22Rv1 (cell line): ENCODE data around the gene TBCB.

ENCODE experiments used
- CTCF ChIP-seq: fragments of 450-650 bp; IDR thresholded peaks from 2 replicates; pipeline ENCODE4 v1.5.1; 2017; ENCODE audit warnings: mild to moderate bottlenecking
- ZFX ChIP-seq: fragments of 450-650 bp; IDR thresholded peaks from 2 replicates; pipeline ENCODE4 v1.6.1; 2017; ENCODE audit warnings: antibody characterized with exemption, borderline replicate concordance

- no peak for TF ChIP-seq CTCF
- TF ChIP-seq ZFX, result no peak
Measured at GRCh38 chr19:36151144-36152018, 36.1 kb downstream of the TBCB start.
